GM21529 (cell line): ENCODE measurements around the gene RRAGD.
A peak's percentile ranks its signal among the peaks of the same experiment; 100 is the strongest.

Experiments
- ATAC-seq: cut with Tn5 transposase; IDR thresholded peaks from one replicate; pipeline ENCODE4 v1.9.1; 2021; ENCODE audit not compliant: unreplicated experiment

The RRAGD gene

GRCh38 chr6:89378628-89379027 is 33.4 kb downstream of the RRAGD start:
- ATAC-seq = no peak

GRCh38 chr6:89375427-89376267 is 36.4 kb downstream of the RRAGD start:
- ATAC-seq = peak; percentile 73

GRCh38 chr6:89372506-89372901 is 39.6 kb downstream of the RRAGD start:
- peak; percentile 54 for ATAC-seq

- peak; percentile 61 for ATAC-seq
Measured at GRCh38 chr6:89371849-89372505, 40.1 kb downstream of the RRAGD start.

- no peak for ATAC-seq
Measured at GRCh38 chr6:89368999-89369398, 43.1 kb downstream of the RRAGD start.

- no peak for ATAC-seq
Measured at GRCh38 chr6:89368107-89368506, 44.0 kb downstream of the RRAGD start.

- no peak for ATAC-seq
Measured at GRCh38 chr6:89364586-89364985, 47.5 kb downstream of the RRAGD start.

GRCh38 chr6:89361171-89361570 is 50.9 kb downstream of the RRAGD start:
- ATAC-seq = no peak

GRCh38 chr6:89360415-89360999 is 51.6 kb downstream of the RRAGD start:
- ATAC-seq = peak; percentile 45

- ATAC-seq = no peak
Measured at GRCh38 chr6:89359561-89359960, 52.5 kb downstream of the RRAGD start.

GRCh38 chr6:89357390-89357789 is 54.7 kb downstream of the RRAGD start:
- peak; percentile 62 for ATAC-seq

GRCh38 chr6:89356642-89357170 is 55.4 kb downstream of the RRAGD start:
- no peak for ATAC-seq

- ATAC-seq = no peak
Measured at GRCh38 chr6:89355511-89356194, 56.4 kb downstream of the RRAGD start.

GRCh38 chr6:89353702-89354392 is 58.2 kb downstream of the RRAGD start:
- no peak for ATAC-seq

- ATAC-seq = no peak
Measured at GRCh38 chr6:89353118-89353556, 58.9 kb downstream of the RRAGD start.

- peak; percentile 30 for ATAC-seq
Measured at GRCh38 chr6:89352278-89353117, 59.6 kb downstream of the RRAGD start, which contains the start of gene UBE2J1. Gene UBE2J1, minus strand, starts transcription at chr6:89352722. Its CDS starts 153 bp downstream, at chr6:89352569.

- ATAC-seq = no peak
Measured at GRCh38 chr6:89351671-89352277, 60.3 kb downstream of the RRAGD start.

GRCh38 chr6:89350281-89350966 is 61.6 kb downstream of the RRAGD start:
- ATAC-seq = peak; percentile 36
